NB4 (cell line): ENCODE measurements around the gene OCRL.

Experiments
- DNase-seq: peaks from one replicate; pipeline ENCODE4 v3.0.0; 2010; ENCODE audit warnings: low read depth
- H3K4me3 ChIP-seq: one replicate; pipeline ENCODE4 v1.5.1; 2011; ENCODE audit warnings: mild to moderate bottlenecking, low read depth, low read length, moderate library complexity
- CTCF ChIP-seq: IDR thresholded peaks from one replicate; pipeline ENCODE4 v1.5.1; 2012; ENCODE audit warnings: low read depth, low read length
- MAX ChIP-seq: IDR thresholded peaks from 2 replicates; pipeline ENCODE4 v1.6.1; 2011; ENCODE audit warnings: low read depth, low read length
- MYC ChIP-seq: IDR thresholded peaks from 2 replicates; pipeline ENCODE4 v1.6.1; 2011; ENCODE audit warnings: low read depth, low read length
- POLR2A ChIP-seq: IDR thresholded peaks from 2 replicates; pipeline ENCODE4 v1.6.1; 2011; ENCODE audit warnings: mild to moderate bottlenecking; ENCODE audit not compliant: insufficient read length; ENCODE audit errors: extremely low read depth

Gene OCRL

DNA sequence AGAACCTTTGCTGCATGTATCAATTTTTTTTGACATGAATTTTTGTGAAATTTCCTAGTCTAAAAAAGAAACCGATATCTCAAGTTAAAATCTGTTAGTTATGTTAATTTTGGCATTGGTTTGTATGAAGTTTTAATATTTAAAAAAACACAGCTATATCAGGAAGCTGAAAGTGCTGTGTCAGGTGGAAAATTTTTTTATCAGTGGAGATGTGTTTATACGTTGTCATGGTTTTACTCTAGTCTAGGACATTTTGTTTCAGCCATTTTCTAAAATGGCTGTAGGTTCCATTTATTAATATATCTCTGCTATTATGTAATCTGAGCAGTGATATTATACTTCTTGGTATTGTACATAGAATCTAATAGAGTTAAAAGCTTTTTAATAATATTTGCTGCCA is 34.2 kb downstream of the OCRL start:
- DNase-seq, result no peak
- no peak overlapping the region for H3K4me3 ChIP-seq
- TF ChIP-seq MYC, result no peak
- TF ChIP-seq CTCF, result no peak
- no peak for TF ChIP-seq POLR2A
- TF ChIP-seq MAX, result no peak

- no peak for DNase-seq
- H3K4me3 ChIP-seq, result no peak overlapping the region
- TF ChIP-seq POLR2A (no peak), MYC (no peak), CTCF (no peak), MAX (no peak)
These were observed 36.5 kb downstream of the OCRL start for GRCh38 chrX:129576539-129576938.

DNA sequence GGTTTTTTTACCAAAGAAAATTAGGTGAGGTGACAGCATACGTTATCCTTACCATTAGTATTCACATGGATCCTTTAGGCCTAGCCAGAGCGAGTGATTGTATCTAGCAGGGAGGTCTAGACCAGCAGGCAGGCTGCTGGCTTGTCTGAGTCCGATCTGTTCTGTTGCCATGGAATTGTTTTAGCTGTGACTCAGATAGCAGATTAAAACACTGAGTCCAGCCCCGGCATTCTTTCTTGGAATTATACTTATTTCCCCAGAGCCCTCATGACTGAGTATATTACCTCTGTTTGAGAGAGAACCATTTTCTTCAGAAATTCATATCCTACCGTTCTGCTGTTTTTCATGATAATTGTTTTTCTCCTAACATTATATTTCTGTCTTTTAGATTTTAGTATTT is 37.4 kb downstream of the OCRL start:
- TF ChIP-seq CTCF (no peak), MYC (no peak), MAX (no peak), POLR2A (no peak)
- DNase-seq, result no peak
- H3K4me3 ChIP-seq, result no peak overlapping the region

DNA sequence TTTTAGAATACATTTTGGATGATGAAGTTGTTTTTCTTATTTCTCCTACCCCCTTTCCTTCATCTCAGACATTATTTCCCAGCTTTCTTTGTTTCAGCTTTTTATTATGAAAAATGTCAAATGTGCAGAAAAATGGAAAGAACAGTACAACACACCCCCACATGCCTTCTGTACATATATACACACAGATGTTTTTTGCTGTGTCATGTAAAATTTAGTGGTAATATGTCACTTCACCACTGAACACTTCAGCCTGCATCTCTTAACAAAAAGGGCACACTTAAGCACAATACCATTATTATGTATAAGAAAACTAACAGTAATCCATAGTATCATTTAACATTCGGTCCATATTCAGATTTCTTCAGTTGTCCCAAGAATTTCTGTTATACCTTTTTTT is 37.8 kb downstream of the OCRL start:
- no peak overlapping the region for H3K4me3 ChIP-seq
- TF ChIP-seq MAX (no peak), CTCF (no peak), POLR2A (no peak), MYC (no peak)
- DNase-seq, result no peak

DNA sequence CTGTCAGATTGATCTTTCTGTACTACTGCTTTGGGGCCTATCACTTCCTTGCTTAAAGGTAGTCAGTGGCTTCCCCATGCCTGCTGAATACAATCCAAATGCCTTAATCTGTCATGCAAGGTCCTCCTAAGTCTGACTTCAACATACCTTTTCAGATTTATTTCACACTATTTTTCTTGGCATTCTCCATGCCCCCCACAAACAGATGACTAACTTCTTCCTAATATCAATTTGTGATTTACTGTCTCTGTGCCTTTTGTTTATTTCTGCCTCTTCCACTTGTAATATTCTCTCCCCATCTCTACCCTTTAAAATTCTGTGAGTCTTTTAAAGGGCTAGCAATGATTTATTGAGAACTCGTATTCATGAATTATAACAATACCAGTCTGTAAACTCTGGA is 41.8 kb downstream of the OCRL start:
- no peak for DNase-seq
- no peak overlapping the region for H3K4me3 ChIP-seq
- TF ChIP-seq MAX (no peak), CTCF (no peak), MYC (no peak), POLR2A (no peak)

DNA sequence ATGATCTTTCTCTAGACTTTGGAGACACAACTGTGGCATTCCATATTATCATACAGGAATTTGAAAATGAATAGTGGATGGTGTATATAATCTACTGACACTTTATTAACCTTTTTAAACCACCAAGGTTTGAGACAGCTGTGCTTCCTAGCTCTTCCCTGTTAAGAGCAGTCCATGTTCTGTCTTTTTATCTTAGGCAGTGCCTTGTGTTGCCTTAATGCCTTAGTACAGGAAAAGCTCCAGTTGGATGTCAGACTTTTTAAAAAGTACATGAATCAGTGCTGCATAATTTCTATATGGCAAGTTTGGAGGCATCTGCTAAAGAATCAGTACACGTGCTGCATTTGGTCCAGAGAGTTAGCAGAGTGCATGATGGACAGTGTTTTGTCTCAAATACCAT is 45.1 kb downstream of the OCRL start:
- no peak for DNase-seq
- TF ChIP-seq MYC (no peak), POLR2A (no peak), CTCF (no peak), MAX (no peak)
- H3K4me3 ChIP-seq, result no peak overlapping the region
